Glomerular endothelial cell (primary cell): Measurements from ENCODE around the gene CACNA2D3. TPM values are rescaled to one million over a fixed set of nuclear protein-coding genes. Genes with fewer than 3 reads are reported as not detected.

Experiments used
- DNase-seq: peaks from one replicate; pipeline ENCODE4 v3.0.0-alpha.2; 2011; ENCODE audit warnings: low read depth, low spot score; ENCODE audit errors: extremely low read depth
- total RNA-seq: library from RNA; depleted of rRNA; stranded (reverse); fragments of >200 nt; gene quantifications from 2 replicates; pipeline ENCODE4 v1.2.3, GENCODE V29; 2015

The CACNA2D3 gene
- total RNA-seq, 1 donor from 2014 or later: not detected

- no peak for DNase-seq
Measured at GRCh38 chr3:54856271-54856670, 733.9 kb downstream of the CACNA2D3 start.

GRCh38 chr3:54857343-54857742 lies 735.0 kb downstream of the CACNA2D3 start:
- DNase-seq: no peak

GRCh38 chr3:54858093-54858785 lies 735.9 kb downstream of the CACNA2D3 start:
- DNase-seq: no peak

- DNase-seq: no peak
Measured at GRCh38 chr3:54859184-54859583, 736.8 kb downstream of the CACNA2D3 start.

GRCh38 chr3:54861248-54862067 lies 739.1 kb downstream of the CACNA2D3 start:
- no peak for DNase-seq

- DNase-seq: no peak
Measured at GRCh38 chr3:54862526-54862925, 740.2 kb downstream of the CACNA2D3 start.

GRCh38 chr3:54863366-54863765 lies 741.0 kb downstream of the CACNA2D3 start:
- no peak for DNase-seq

GRCh38 chr3:54863786-54864185 lies 741.4 kb downstream of the CACNA2D3 start:
- DNase-seq: no peak

- DNase-seq: no peak
Measured at GRCh38 chr3:54865316-54865715, 743.0 kb downstream of the CACNA2D3 start.

GRCh38 chr3:54866251-54866650 lies 743.9 kb downstream of the CACNA2D3 start:
- DNase-seq: no peak

- no peak for DNase-seq
Measured at GRCh38 chr3:54870423-54870822, 748.1 kb downstream of the CACNA2D3 start.

GRCh38 chr3:54871867-54872266 lies 749.5 kb downstream of the CACNA2D3 start:
- no peak for DNase-seq

- no peak for DNase-seq
Measured at GRCh38 chr3:54873059-54874010, 751.0 kb downstream of the CACNA2D3 start.

GRCh38 chr3:54874816-54875556 lies 752.6 kb downstream of the CACNA2D3 start:
- DNase-seq: no peak

GRCh38 chr3:54875596-54876268 lies 753.4 kb downstream of the CACNA2D3 start:
- DNase-seq: no peak

GRCh38 chr3:54876694-54877093 lies 754.3 kb downstream of the CACNA2D3 start:
- DNase-seq: no peak

GRCh38 chr3:54877730-54878129 lies 755.4 kb downstream of the CACNA2D3 start:
- DNase-seq: no peak

GRCh38 chr3:54878145-54878544 lies 755.8 kb downstream of the CACNA2D3 start:
- no peak for DNase-seq

- DNase-seq: no peak
Measured at GRCh38 chr3:54882129-54882833, 759.9 kb downstream of the CACNA2D3 start.
